22Rv1 (cell line): Measurements from ENCODE around the gene BEST4.
A peak's percentile ranks its signal among the peaks of the same experiment; 100 is the strongest.

ENCODE experiments used
- H3K27ac ChIP-seq: fragments of 450-650 bp; 2 replicates; pipeline ENCODE4 v1.5.1; 2017
- CTCF ChIP-seq: fragments of 450-650 bp; IDR thresholded peaks from 2 replicates; pipeline ENCODE4 v1.5.1; 2017; ENCODE audit warnings: mild to moderate bottlenecking
- ZFX ChIP-seq: fragments of 450-650 bp; IDR thresholded peaks from 2 replicates; pipeline ENCODE4 v1.6.1; 2017; ENCODE audit warnings: antibody characterized with exemption, borderline replicate concordance

Gene BEST4

GRCh38 chr1:44808938-44809917 lies 21.3 kb upstream of the BEST4 start:
- peak overlapping the region; percentile 94 for H3K27ac ChIP-seq
- no peak for TF ChIP-seq CTCF
- TF ChIP-seq ZFX, result no peak

GRCh38 chr1:44808063-44808937 lies 20.3 kb upstream of the BEST4 start, which contains the start of gene BTBD19:
Gene BTBD19, plus strand, starts transcription at chr1:44808523. Its CDS starts 298 bp downstream, at chr1:44808821.
- H3K27ac ChIP-seq, result peak within 1 kb of the TSS; percentile 94
- no peak for TF ChIP-seq ZFX

- no peak for TF ChIP-seq ZFX
- TF ChIP-seq CTCF, result no peak
- peak overlapping the region; percentile 94 for H3K27ac ChIP-seq
These were observed 19.5 kb upstream of the BEST4 start for GRCh38 chr1:44807364-44808062.

GRCh38 chr1:44806704-44807363 lies 18.9 kb upstream of the BEST4 start, which contains the start of gene DYNLT4:
Gene DYNLT4, minus strand, starts transcription at chr1:44807351. Its CDS starts 683 bp downstream, at chr1:44806668.
- TF ChIP-seq ZFX (no peak), CTCF (no peak)
- peak within 1 kb of the TSS; percentile 94 for H3K27ac ChIP-seq

GRCh38 chr1:44806025-44806703 lies 18.2 kb upstream of the BEST4 start:
- TF ChIP-seq CTCF, result no peak; the same call in 1 of the 2 replicates
- TF ChIP-seq ZFX, result no peak
- peak overlapping the region; percentile 94 for H3K27ac ChIP-seq

GRCh38 chr1:44805311-44806024 lies 17.5 kb upstream of the BEST4 start:
- peak overlapping the region; percentile 94 for H3K27ac ChIP-seq
- no peak for TF ChIP-seq CTCF
- TF ChIP-seq ZFX, result no peak
